Activated CD8-positive, alpha-beta memory T cell treated with anti-CD3 and anti-CD28 coated beads for 24 hours (primary cell): ENCODE data around the gene CFAP119.
"Not testable (repeated sequence)": the region's sequence is repeated elsewhere in the genome, so short reads cannot be mapped to it uniquely, and the experiment has no call there.

Source experiments
- DNase-seq: peaks from one replicate; pipeline ENCODE4 v3.0.0-alpha.2; 2020

Gene CFAP119

GRCh38 chr16:30761928-30762902 is at the start of gene CFAP119, which contains the start of gene RNF40:
Gene CFAP119 (minus strand): TSS chr16:30762062. CDS start chr16:30761748, 314 bp downstream.
Gene RNF40 (plus strand): TSS chr16:30762322. CDS start chr16:30762546, 224 bp downstream.
- DNase-seq, result peak; percentile 96

GRCh38 chr16:30809675-30810074 is 47.8 kb upstream of the CFAP119 start:
- not testable (repeated sequence) for DNase-seq

DNA sequence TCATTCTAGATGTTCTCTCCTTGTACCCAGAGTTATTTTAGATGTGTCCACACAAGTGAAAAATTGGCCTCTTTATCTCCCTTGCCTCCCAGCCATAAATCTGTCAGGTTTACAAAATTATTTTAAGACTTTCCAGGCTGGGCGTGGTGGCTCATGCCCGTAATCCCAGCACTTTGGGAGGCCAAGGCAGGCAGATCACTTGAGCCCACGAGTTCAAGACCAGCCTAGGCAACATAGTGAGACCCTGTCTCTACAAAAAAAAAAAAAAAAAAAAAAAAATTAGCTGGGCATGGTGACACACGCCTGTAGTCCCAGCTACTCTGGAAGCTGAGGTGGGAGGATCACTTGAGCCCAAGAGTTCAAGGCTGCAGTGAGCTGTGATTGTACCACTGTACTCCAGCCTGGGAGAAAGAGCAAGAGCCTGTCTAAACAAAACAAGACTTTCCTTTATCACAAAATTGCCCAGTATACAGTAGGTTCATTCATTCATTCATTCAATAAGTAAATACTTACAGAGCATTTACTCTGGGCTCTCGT is 47.1 kb upstream of the CFAP119 start:
- DNase-seq, result not testable (repeated sequence)

DNA sequence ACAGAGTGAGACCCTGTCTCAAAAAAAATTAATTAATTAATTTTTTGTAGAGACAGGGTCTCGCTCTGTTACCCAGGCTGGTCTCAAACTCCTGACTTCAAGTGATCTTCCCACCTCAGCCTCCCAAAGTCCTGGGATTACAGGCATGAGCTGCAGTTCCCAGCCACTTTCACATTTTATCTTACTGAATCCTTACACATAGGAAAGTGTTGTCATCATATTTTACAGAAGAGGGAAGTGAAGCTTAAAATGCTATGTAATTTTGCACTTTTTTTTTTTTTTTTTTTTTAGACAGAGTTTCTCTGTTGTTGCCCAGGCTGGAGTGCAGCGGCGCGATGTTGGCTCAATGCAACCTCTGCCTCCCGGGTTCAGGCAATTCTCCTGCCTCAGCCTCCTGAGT is 46.3 kb upstream of the CFAP119 start:
- DNase-seq, result no peak

- peak; percentile 86 for DNase-seq
Measured at GRCh38 chr16:30805370-30806169, 43.7 kb upstream of the CFAP119 start.

GRCh38 chr16:30805056-30805369 is 43.2 kb upstream of the CFAP119 start:
- no peak for DNase-seq

DNA sequence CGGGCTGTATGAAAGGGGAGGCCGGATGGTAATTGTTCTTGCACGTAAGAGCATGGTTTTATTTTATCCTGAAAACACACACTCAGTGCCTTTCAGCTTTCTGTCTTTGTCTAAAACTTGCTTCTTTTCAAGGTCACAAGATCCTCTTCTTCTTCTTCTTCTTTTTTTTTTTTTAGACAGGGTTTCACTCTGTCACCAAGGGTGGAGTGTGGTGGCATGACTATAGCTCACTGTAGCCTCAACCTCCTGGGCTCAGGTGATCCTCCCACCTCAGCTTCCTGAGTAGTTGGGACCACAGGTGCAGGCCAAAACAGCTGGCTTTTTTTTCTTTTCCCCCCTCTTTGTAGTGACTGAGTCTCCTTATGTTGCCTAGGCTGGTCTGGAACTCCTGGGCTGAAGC is 41.1 kb upstream of the CFAP119 start:
- no peak for DNase-seq

DNA sequence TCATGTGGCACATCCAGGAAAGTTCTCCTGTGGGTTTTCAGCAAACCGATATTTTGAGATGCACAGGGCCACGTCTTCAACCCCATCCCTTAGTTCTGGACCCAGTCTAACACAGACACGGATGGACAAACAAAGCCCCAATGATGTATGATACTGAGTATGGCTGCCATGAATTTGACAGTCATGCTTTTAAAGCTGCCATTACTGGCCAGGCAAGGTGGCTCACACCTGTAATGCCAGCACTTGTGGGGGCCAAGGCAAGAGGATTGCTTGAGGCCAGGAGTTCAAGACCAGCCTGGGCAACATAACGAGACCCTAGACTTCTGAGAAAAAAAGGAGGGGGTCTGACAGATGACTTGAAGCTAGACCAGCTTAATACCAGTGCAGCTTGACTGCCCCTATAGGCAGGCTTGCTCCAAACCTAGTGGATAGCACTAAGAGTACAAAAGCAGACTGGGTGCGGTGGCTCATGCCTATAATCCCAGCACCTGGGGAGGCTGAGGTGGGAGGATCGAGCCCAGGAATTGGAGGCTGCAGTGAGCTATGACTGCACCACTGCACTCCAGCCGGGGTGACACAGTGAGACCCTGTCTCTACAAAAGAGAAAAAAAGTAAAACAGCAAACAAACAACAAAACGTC is 35.9 kb upstream of the CFAP119 start:
- DNase-seq, result no peak

- DNase-seq, result no peak
Measured at GRCh38 chr16:30794634-30795033, 32.8 kb upstream of the CFAP119 start.

DNA sequence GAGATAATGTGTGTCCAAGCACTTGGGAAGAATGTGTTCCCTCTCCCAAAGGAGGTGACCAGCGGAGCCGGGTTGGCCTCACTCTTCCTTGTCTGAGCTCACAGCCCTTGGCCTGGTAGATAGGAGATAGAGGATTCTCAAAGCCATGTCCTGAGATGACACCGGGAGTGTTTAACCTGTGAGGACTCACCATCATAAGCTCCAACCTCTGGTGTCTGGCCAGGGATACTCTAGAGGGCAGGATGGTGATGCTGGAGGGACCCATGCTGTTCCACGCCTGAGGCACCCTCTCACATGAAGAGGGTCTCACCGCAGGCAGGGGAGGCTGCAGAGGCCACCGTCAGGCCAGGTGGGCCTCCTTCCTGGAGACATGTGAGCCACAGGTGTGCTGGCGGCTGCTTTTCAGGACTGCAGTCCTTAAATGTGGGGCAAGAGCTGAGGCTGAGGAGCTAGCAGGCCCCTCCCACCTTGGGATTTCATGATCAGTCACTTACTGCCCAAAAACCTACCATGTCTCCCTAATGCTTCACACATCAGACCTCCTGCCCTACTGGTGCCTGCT is 31.7 kb upstream of the CFAP119 start:
- DNase-seq, result no peak

- no peak for DNase-seq
Measured at GRCh38 chr16:30787613-30788378, 25.9 kb upstream of the CFAP119 start.

DNA sequence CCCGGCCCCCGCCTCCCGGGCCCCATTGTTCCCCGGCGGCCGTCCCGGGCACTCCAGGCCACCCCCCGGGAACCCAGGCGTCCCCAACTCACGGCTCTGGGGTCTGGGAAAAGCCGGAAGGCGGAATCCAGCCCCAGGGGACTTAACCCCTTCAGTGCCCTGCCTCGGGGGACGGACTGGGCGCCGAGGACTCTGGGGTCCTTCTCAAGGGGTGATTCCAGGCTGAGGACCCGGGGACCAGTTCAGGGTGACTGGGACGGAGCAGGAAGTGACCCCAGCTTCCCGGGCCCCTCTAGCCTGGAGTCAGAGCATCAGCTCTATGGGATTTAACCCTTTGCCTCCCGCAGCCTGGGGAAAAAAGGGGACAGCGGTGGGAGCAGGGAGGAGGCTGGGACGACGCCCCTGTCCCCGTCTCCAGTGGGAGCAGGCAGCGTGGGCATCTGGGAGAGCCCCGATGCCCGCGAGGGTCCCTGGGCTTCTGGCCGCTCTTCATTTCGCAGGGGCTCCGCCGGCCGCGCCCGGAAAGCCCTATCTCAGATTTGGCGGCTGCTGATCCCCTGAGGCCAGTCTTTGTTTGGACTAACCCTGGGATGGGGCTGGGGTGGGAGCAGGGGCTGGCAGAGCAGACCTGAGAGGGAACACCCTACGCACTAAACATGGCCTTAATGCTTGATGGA is 25.2 kb upstream of the CFAP119 start, which contains the start of gene ZNF629:
Gene ZNF629, minus strand, starts transcription at position 270 of the 677 bp plus-strand sequence. CDS start 2,723 bp downstream, outside the sequence.
- DNase-seq, result peak; percentile 82

DNA sequence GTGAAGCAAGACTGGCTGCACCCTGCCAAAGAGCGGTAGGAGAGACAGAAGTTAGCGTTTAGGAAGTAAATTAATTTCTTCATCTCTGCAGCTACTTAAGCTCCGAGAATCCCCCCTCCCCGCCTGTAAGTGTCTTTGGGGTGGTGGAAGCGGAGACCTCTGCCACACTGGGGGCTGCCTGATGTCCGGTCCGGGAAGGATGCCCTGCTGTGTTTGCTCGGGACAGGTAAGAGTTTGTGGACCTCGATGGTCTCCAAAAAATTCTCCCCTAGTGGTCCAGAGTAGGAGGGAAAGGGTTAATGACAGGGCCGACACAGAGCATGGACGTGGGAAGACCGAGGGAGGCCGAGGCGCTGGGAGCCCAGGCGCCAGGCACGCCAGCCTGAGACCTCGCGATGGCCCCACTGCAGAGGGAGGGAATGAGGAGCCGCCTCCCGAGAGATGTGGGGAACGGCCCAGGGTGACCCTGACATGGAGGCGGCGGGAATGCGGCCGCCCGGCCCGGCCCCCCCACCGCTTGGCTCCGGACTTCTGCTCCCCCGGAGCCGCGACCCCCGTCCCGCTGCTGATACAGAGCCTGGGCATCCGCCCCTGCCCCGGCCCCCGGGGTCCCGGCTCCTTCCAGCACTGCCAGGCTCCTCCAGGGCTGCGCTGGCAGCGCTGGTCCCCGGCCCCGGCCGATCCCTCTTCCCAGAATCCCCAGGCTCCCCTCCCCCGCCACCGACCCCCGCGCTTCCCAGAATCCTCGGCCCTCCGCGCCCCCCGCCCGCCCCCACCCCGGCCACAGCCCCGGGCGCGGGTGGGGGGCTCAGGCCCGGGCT is 24.5 kb upstream of the CFAP119 start:
- no peak for DNase-seq

DNA sequence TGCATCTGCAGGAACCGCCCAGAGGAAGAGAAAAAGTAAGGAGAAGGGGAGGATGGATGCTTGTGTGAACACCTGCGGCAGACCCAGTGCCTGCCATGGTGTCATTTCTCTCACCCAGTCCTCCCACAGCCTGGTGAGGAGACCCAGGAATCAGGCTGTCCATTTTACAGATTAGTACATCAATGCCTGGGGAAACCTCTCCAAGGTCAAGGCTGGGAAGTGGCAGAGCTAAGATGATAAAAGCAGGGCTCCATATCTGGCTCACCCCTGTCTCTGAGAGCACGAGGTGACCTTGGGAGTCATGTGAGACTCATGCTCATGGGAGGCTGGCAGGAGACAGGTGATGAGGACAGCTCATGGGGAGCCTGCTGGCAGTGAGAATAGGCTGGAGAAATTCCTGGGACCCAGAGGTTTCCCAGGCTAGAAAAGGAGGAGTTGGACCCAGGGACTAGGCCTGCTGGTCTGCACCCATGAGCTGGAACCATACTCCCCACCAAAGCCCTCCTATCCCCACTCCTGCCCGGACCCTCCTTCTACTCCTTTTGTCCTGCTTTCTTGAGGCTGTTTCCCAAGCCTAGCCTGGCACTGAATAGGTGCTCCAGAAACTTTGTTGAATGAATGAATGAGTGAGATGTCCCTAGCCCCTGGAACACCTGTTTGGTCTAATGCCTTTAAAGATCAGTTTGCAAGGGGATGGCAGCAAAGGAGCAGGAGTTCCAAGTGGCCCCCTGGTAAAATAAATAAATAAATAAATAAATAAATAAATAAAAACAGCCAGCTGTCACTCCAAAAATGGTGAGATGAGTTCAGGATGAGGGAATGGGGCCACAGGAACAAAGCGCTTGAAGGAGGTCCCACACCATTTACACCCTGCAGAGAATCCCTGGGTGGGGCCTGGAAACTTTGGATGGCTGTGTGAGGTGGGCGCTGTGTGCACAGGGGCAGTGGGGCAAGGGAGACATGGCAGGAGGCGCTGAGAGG is 23.6 kb upstream of the CFAP119 start:
- no peak for DNase-seq

DNA sequence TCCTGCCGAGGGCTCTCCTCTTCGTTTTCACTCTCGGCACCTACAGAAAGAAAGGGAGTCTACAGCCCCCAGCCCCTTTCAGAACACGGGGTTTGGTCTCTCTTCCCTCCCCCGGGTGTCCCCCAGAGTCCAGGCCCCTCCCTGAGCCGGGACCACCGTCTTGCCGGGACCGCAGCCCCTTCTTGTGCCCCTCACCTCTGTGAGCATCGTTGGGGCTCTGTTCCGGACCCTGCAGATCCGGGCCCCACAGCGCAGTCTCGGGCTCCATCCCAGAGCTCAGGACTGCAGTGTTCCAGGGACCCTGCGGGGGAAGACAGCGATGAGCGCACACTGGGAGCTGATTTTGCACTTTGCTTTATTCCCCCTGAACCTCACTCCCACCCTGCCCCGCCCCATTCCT is 22.4 kb upstream of the CFAP119 start:
- no peak for DNase-seq

DNA sequence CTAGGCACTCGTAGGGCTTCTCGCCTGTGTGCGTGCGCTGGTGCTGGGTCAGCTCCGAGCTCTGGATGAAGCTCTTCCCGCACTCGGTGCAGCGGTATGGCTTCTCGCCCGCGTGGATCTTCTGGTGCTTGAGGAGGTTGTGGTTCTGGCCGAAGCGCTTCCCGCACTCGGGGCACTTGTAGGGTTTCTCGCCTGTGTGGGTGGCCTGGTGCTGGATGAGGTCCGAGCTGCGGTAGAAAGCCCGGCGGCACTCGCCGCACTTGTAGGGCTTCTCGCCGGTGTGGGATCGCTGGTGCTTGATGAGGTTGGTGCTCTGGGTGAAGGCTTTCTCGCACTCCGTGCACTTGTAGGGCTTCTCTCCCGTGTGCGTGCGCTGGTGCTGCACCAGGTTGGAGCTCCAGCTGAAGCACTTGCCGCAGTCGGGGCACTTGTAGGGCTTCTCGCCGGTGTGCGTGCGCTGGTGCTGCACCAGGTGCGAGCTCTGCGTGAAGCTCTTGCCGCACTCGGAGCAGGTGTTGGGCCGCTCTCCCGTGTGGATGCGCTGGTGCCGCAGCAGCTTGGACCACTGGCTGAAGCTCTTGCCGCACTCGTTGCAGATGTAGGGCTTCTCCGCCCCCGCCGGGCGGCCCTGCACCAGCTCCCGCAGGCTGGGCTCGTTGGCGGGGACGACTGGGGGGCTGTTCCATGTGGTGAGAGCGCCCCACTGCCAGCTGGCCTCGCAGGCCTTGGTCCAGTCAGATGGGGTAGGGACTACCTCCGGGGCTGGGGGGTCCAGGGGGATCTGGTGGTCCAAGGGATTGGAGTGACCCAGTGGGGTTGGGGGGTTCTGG is 21.6 kb upstream of the CFAP119 start:
- DNase-seq, result no peak

- DNase-seq, result no peak
Measured at GRCh38 chr16:30782486-30783279, 20.8 kb upstream of the CFAP119 start.
